ENCODE results near the gene MEX3B.

DNA sequence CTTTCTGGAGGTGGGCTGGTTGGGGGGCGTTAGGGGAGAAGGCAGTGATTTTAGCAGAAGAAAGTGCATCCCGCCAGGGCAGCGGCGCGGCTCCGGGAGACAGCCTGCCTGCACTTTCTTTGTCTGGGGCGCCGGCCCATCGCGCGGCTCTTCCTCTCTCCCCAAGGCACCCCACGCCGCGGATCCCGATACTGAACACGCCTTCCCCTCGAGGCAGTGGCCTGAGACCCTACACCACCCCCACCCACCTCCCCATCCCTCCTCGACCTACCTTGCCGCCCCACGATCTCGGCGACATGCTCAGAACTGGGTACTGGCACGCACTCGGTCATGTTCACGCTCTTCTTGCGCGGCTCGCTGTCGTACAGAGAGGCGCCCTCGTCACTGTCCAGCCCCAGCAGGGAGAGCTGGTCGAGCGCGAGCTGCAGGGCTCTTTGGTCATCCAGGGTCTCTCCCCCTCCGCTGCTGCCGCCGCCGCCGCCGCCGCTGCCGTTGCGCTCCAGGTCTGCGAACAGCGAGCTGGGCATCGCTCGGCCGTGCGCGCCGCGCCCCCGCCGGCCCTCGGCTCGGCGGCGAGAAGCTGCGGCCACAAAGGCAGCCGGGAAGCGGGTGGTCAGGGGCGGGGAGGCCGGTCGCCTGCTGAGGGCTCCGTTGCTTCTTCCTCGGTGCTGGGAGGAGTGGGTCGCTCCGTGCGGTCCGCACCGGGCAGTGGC, 483 bp downstream of the MEX3B start:
- no peak for TF ChIP-seq POLR2A (IDR thresholded peaks at IDR 0.05)
- TF ChIP-seq, protein P1, sequence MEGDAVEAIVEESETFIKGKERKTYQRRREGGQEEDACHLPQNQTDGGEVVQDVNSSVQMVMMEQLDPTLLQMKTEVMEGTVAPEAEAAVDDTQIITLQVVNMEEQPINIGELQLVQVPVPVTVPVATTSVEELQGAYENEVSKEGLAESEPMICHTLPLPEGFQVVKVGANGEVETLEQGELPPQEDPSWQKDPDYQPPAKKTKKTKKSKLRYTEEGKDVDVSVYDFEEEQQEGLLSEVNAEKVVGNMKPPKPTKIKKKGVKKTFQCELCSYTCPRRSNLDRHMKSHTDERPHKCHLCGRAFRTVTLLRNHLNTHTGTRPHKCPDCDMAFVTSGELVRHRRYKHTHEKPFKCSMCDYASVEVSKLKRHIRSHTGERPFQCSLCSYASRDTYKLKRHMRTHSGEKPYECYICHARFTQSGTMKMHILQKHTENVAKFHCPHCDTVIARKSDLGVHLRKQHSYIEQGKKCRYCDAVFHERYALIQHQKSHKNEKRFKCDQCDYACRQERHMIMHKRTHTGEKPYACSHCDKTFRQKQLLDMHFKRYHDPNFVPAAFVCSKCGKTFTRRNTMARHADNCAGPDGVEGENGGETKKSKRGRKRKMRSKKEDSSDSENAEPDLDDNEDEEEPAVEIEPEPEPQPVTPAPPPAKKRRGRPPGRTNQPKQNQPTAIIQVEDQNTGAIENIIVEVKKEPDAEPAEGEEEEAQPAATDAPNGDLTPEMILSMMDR (IDR thresholded peaks at IDR 0.05) = no peak
